ENCODE data around the gene CAMKK1. TPM values are rescaled to one million over a fixed set of nuclear protein-coding genes. Genes with fewer than 3 reads are reported as not detected.

Gene CAMKK1
- total RNA-seq, 1 experiment from 2014 or later: 0.07 TPM

DNA sequence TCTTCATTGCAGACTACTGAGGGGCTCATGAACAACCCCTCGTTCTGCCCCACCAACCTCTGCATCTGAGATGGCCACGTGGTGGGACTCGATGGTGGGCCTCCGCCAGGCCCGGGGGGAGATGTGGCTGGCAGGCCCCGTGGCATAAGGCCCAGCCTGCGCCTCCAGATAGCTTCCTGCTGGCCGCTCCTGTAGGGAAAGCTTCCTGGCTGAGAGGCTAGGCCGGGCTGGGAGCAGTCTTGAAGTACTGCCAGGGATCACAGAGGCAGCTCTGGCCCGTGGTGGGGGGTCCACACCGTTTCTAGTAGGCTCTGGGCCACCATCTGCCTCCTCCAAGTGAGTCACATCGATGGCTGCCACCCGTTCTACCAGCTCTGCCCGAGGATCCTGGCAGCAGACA is 7.6 kb downstream of the CAMKK1 start:
- H3K9ac ChIP-seq (ENCODE audit: low read length): no peak overlapping the region

GRCh38 chr17:3884188-3884587 is 8.7 kb downstream of the CAMKK1 start:
- H2AFZ ChIP-seq (ENCODE audit: low read length): no peak overlapping the region
- H3K9ac ChIP-seq (ENCODE audit: low read length): no peak overlapping the region
- no peaks in the 10 kb centered on the region for H3K9me2 ChIP-seq (replicated peaks; ENCODE audit: insufficient read depth, low read length)
- H3K9me3 ChIP-seq (ENCODE audit: low read length): no peaks in the 10 kb centered on the region
- H3K36me3 ChIP-seq (ENCODE audit: insufficient read depth, low read length): no peaks in the 10 kb centered on the region
- H3K27ac ChIP-seq (ENCODE audit: low read length): no peak overlapping the region
- H3K4me2 ChIP-seq (ENCODE audit: low read depth, low read length, poor library complexity, severe bottlenecking): no peak overlapping the region
- DNase-seq: no peak
- no peaks in the 10 kb centered on the region for H3K27me3 ChIP-seq (ENCODE audit: low read length)
- no peak overlapping the region for H3K4me3 ChIP-seq (ENCODE audit: low read length)
- 0 out of 2 replicates have a peak, but pooled peaks cover 4% of the 10 kb centered on the region for H4K20me1 ChIP-seq (ENCODE audit: insufficient read depth, low read depth, low read length)
- H3K4me1 ChIP-seq (ENCODE audit: low read length): no peaks in the 10 kb centered on the region
- H3K79me2 ChIP-seq (ENCODE audit: low read length): no peaks in the 10 kb centered on the region

More for the DNA sequence above, 7.6 kb downstream of the CAMKK1 start:
- H3K79me2 ChIP-seq (ENCODE audit: low read length): no peaks in the 10 kb centered on the region
- H3K27ac ChIP-seq (ENCODE audit: low read length): no peak overlapping the region
- no peaks in the 10 kb centered on the region for H3K27me3 ChIP-seq (ENCODE audit: low read length)
- H4K20me1 ChIP-seq (ENCODE audit: insufficient read depth, low read depth, low read length): 0 out of 2 replicates have a peak, but pooled peaks cover 4% of the 10 kb centered on the region
- H3K4me2 ChIP-seq (ENCODE audit: low read depth, low read length, poor library complexity, severe bottlenecking): no peak overlapping the region
- H3K9me3 ChIP-seq (ENCODE audit: low read length): no peaks in the 10 kb centered on the region
- H2AFZ ChIP-seq (ENCODE audit: low read length): no peak overlapping the region
- no peaks in the 10 kb centered on the region for H3K9me2 ChIP-seq (replicated peaks; ENCODE audit: insufficient read depth, low read length)
- DNase-seq: no peak
- H3K4me3 ChIP-seq (ENCODE audit: low read length): no peak overlapping the region
- peaks cover 8% of the 10 kb centered on the region for H3K4me1 ChIP-seq (ENCODE audit: low read length)
- H3K36me3 ChIP-seq (ENCODE audit: insufficient read depth, low read length): no peaks in the 10 kb centered on the region

GRCh38 chr17:3882276-3882675 is 10.6 kb downstream of the CAMKK1 start:
- no peaks in the 10 kb centered on the region for H3K4me1 ChIP-seq (ENCODE audit: low read length)
- H3K4me3 ChIP-seq (ENCODE audit: low read length): no peak overlapping the region
- 0 out of 2 replicates have a peak, but pooled peaks cover 4% of the 10 kb centered on the region for H4K20me1 ChIP-seq (ENCODE audit: insufficient read depth, low read depth, low read length)
- H3K27ac ChIP-seq (ENCODE audit: low read length): no peak overlapping the region
- no peaks in the 10 kb centered on the region for H3K9me2 ChIP-seq (replicated peaks; ENCODE audit: insufficient read depth, low read length)
- no peak overlapping the region for H3K4me2 ChIP-seq (ENCODE audit: low read depth, low read length, poor library complexity, severe bottlenecking)
- H3K27me3 ChIP-seq (ENCODE audit: low read length): no peaks in the 10 kb centered on the region
- no peak overlapping the region for H3K9ac ChIP-seq (ENCODE audit: low read length)
- H2AFZ ChIP-seq (ENCODE audit: low read length): no peak overlapping the region
- H3K36me3 ChIP-seq (ENCODE audit: insufficient read depth, low read length): no peaks in the 10 kb centered on the region
- no peak for DNase-seq
- no peaks in the 10 kb centered on the region for H3K79me2 ChIP-seq (ENCODE audit: low read length)
- H3K9me3 ChIP-seq (ENCODE audit: low read length): no peaks in the 10 kb centered on the region

DNA sequence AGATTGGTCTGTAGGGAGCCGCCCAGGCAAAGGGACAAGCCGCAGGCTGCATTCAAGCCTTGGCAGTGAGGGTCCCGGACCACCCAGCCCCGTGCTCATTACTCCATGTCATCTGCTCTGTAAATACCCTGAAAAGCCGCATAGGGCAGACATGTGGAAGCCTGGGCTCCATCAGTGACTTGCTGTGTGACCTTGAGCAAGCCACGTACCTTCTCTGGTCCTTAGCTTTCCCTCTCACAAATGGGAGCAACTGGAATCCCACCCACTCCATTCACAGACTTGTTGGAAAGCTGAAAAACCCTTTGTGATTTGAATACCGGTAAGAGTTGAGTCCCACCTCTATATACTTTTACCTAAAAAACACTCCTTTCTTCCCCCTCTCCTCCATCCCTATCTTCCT is 11.9 kb downstream of the CAMKK1 start:
- no peak overlapping the region for H3K4me2 ChIP-seq (ENCODE audit: low read depth, low read length, poor library complexity, severe bottlenecking)
- H3K27ac ChIP-seq (ENCODE audit: low read length): no peak overlapping the region
- no peaks in the 10 kb centered on the region for H3K9me3 ChIP-seq (ENCODE audit: low read length)
- H3K4me3 ChIP-seq (ENCODE audit: low read length): no peak overlapping the region
- H3K9ac ChIP-seq (ENCODE audit: low read length): no peak overlapping the region
- H2AFZ ChIP-seq (ENCODE audit: low read length): no peak overlapping the region
- no peaks in the 10 kb centered on the region for H3K79me2 ChIP-seq (ENCODE audit: low read length)
- DNase-seq: no peak
- H3K4me1 ChIP-seq (ENCODE audit: low read length): no peaks in the 10 kb centered on the region
- no peaks in the 10 kb centered on the region for H3K9me2 ChIP-seq (replicated peaks; ENCODE audit: insufficient read depth, low read length)
- H3K27me3 ChIP-seq (ENCODE audit: low read length): no peaks in the 10 kb centered on the region
- no peaks in the 10 kb centered on the region for H3K36me3 ChIP-seq (ENCODE audit: insufficient read depth, low read length)
- 0 out of 2 replicates have a peak, but pooled peaks cover 4% of the 10 kb centered on the region for H4K20me1 ChIP-seq (ENCODE audit: insufficient read depth, low read depth, low read length)

GRCh38 chr17:3879591-3880417 is 13.0 kb downstream of the CAMKK1 start:
- Histone ChIP-seq H3K4me3 (ENCODE audit: low read length) (no peak overlapping the region), H3K36me3 (ENCODE audit: insufficient read depth, low read length) (no peaks in the 10 kb centered on the region), H4K20me1 (ENCODE audit: insufficient read depth, low read depth, low read length) (0 out of 2 replicates have a peak, but pooled peaks cover 4% of the 10 kb centered on the region), H3K9ac (ENCODE audit: low read length) (no peak overlapping the region), H3K27me3 (ENCODE audit: low read length) (no peaks in the 10 kb centered on the region), H3K27ac (ENCODE audit: low read length) (no peak overlapping the region), H3K79me2 (ENCODE audit: low read length) (no peaks in the 10 kb centered on the region), H2AFZ (ENCODE audit: low read length) (no peak overlapping the region), H3K9me2 (replicated peaks; ENCODE audit: insufficient read depth, low read length) (no peaks in the 10 kb centered on the region), H3K4me2 (ENCODE audit: low read depth, low read length, poor library complexity, severe bottlenecking) (no peak overlapping the region), H3K4me1 (ENCODE audit: low read length) (no peaks in the 10 kb centered on the region), H3K9me3 (ENCODE audit: low read length) (no peaks in the 10 kb centered on the region)
- DNase-seq: no peak

DNA sequence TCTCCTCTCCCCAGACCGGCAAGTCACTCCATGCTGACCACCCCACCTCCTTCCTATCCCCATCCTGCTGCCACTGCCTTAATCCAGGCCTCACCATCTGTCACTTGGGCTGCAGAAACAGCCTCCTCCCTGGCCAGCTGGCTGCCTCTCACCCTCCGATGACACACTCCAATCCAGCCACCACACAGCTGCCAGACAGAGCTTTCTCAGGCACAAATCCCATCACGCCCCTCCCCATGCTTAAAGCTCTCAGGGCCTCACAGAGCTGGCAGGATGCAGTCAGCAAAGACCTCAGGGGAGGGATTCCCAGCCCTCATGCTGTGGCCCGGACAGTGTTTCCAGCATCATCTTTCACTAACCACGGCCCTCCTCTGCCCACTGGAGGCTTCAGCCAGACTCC is 13.7 kb downstream of the CAMKK1 start:
- no peaks in the 10 kb centered on the region for H3K36me3 ChIP-seq (ENCODE audit: insufficient read depth, low read length)
- H3K9me2 ChIP-seq (replicated peaks; ENCODE audit: insufficient read depth, low read length): no peaks in the 10 kb centered on the region
- H3K79me2 ChIP-seq (ENCODE audit: low read length): no peaks in the 10 kb centered on the region
- no peak overlapping the region for H3K27ac ChIP-seq (ENCODE audit: low read length)
- no peaks in the 10 kb centered on the region for H3K9me3 ChIP-seq (ENCODE audit: low read length)
- H3K27me3 ChIP-seq (ENCODE audit: low read length): no peaks in the 10 kb centered on the region
- no peak for DNase-seq
- H2AFZ ChIP-seq (ENCODE audit: low read length): no peak overlapping the region
- H4K20me1 ChIP-seq (ENCODE audit: insufficient read depth, low read depth, low read length): 0 out of 2 replicates have a peak, but pooled peaks cover 4% of the 10 kb centered on the region
- H3K4me1 ChIP-seq (ENCODE audit: low read length): no peaks in the 10 kb centered on the region
- no peak overlapping the region for H3K9ac ChIP-seq (ENCODE audit: low read length)
- H3K4me2 ChIP-seq (ENCODE audit: low read depth, low read length, poor library complexity, severe bottlenecking): no peak overlapping the region
- no peak overlapping the region for H3K4me3 ChIP-seq (ENCODE audit: low read length)

DNA sequence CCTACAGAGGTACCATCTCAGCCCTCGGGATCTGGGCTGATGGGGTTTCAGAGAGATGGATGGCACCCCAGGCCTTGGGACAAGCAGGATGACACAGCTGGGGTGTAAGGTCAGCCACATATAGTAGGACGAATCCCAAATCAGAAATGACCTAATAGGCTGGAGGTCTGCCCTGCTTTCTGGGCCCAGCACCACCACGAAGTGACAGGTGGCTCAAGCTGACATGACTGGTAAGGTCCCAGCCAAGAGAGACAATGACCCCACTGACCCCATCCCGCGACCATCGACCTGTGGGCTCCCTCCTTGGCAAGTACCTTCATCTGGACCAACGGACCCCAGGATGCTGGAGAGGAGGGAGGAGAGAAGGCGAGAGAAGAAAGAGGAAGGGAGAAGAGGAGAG is 15.6 kb downstream of the CAMKK1 start:
- H3K9me3 ChIP-seq (ENCODE audit: low read length): no peaks in the 10 kb centered on the region
- H3K79me2 ChIP-seq (ENCODE audit: low read length): no peaks in the 10 kb centered on the region
- no peak overlapping the region for H3K4me3 ChIP-seq (ENCODE audit: low read length)
- no peak overlapping the region for H3K27ac ChIP-seq (ENCODE audit: low read length)
- H3K27me3 ChIP-seq (ENCODE audit: low read length): no peaks in the 10 kb centered on the region
- no peaks in the 10 kb centered on the region for H3K9me2 ChIP-seq (replicated peaks; ENCODE audit: insufficient read depth, low read length)
- no peak for DNase-seq
- no peak overlapping the region for H2AFZ ChIP-seq (ENCODE audit: low read length)
- no peaks in the 10 kb centered on the region for H3K36me3 ChIP-seq (ENCODE audit: insufficient read depth, low read length)
- H3K9ac ChIP-seq (ENCODE audit: low read length): no peak overlapping the region
- H3K4me1 ChIP-seq (ENCODE audit: low read length): no peaks in the 10 kb centered on the region
- H4K20me1 ChIP-seq (ENCODE audit: insufficient read depth, low read depth, low read length): no peaks in the 10 kb centered on the region
- no peak overlapping the region for H3K4me2 ChIP-seq (ENCODE audit: low read depth, low read length, poor library complexity, severe bottlenecking)

DNA sequence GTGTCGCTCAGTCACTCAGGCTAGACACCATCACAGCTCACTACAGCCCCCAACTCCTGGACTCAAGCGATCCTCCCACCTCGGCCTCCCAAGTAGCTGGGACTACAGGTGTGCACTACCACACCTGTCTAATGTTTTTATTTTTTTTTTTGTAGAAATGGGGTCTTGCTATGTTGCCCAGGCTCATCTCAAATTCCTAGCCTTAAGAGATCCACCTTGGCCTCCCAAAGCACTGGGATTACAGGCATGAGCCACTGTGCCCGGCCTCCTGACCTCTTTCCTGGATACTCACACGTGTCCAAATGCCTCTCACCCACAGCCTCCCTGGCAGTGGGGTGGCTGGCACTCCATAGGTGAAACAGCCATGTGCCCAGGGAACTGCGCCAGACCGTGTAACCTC is 17.5 kb downstream of the CAMKK1 start:
- no peak overlapping the region for H2AFZ ChIP-seq (ENCODE audit: low read length)
- no peaks in the 10 kb centered on the region for H3K9me2 ChIP-seq (replicated peaks; ENCODE audit: insufficient read depth, low read length)
- H3K4me2 ChIP-seq (ENCODE audit: low read depth, low read length, poor library complexity, severe bottlenecking): no peak overlapping the region
- DNase-seq: no peak
- no peak overlapping the region for H3K9ac ChIP-seq (ENCODE audit: low read length)
- no peaks in the 10 kb centered on the region for H3K36me3 ChIP-seq (ENCODE audit: insufficient read depth, low read length)
- H3K4me3 ChIP-seq (ENCODE audit: low read length): no peak overlapping the region
- no peaks in the 10 kb centered on the region for H3K79me2 ChIP-seq (ENCODE audit: low read length)
- H3K9me3 ChIP-seq (ENCODE audit: low read length): no peaks in the 10 kb centered on the region
- H3K4me1 ChIP-seq (ENCODE audit: low read length): no peaks in the 10 kb centered on the region
- H4K20me1 ChIP-seq (ENCODE audit: insufficient read depth, low read depth, low read length): no peaks in the 10 kb centered on the region
- no peaks in the 10 kb centered on the region for H3K27me3 ChIP-seq (ENCODE audit: low read length)
- no peak overlapping the region for H3K27ac ChIP-seq (ENCODE audit: low read length)
